HL-60 (cell line): ENCODE results near the gene BMAL1.

ENCODE experiments used
- GABPA ChIP-seq: IDR thresholded peaks from 2 replicates; pipeline ENCODE4 v1.6.1; 2012; ENCODE audit warnings: low read depth
- POLR2AphosphoS5 ChIP-seq: IDR thresholded peaks from 2 replicates; pipeline ENCODE4 v1.6.1; 2012; ENCODE audit warnings: low read depth
- REST ChIP-seq: IDR thresholded peaks from 2 replicates; pipeline ENCODE4 v1.6.1; 2012; ENCODE audit warnings: low read depth; ENCODE audit not compliant: insufficient replicate concordance
- SPI1 ChIP-seq: IDR thresholded peaks from 2 replicates; pipeline ENCODE4 v1.6.1; 2012; ENCODE audit warnings: low read depth, mild to moderate bottlenecking, borderline replicate concordance
- TF ChIP-seq, protein P1 (sequence below): IDR thresholded peaks from one replicate; pipeline ENCODE4 v1.5.1; 2011; ENCODE audit warnings: low read length, control low read depth, inconsistent platforms; ENCODE audit not compliant: insufficient read depth

- TF ChIP-seq, protein P1, sequence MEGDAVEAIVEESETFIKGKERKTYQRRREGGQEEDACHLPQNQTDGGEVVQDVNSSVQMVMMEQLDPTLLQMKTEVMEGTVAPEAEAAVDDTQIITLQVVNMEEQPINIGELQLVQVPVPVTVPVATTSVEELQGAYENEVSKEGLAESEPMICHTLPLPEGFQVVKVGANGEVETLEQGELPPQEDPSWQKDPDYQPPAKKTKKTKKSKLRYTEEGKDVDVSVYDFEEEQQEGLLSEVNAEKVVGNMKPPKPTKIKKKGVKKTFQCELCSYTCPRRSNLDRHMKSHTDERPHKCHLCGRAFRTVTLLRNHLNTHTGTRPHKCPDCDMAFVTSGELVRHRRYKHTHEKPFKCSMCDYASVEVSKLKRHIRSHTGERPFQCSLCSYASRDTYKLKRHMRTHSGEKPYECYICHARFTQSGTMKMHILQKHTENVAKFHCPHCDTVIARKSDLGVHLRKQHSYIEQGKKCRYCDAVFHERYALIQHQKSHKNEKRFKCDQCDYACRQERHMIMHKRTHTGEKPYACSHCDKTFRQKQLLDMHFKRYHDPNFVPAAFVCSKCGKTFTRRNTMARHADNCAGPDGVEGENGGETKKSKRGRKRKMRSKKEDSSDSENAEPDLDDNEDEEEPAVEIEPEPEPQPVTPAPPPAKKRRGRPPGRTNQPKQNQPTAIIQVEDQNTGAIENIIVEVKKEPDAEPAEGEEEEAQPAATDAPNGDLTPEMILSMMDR, result no peak
- TF ChIP-seq SPI1, result no peak
- TF ChIP-seq POLR2AphosphoS5, result no peak
- TF ChIP-seq REST, result no peak
- no peak for TF ChIP-seq GABPA
Measured at GRCh38 chr11:13276832-13277767, 490 bp upstream of the BMAL1 start.
